Spleen (tissue), 7 donors: ENCODE data around the gene SLC16A3.

Source experiments
- POLR2A ChIP-seq, 3 donors: fragments of 450-650 bp; IDR thresholded peaks; one replicate each; pipeline ENCODE4 v1.5.1; 2017; ENCODE audit warnings: antibody characterized with exemption in 3 of 3, mild to moderate bottlenecking in 1 of 3
- TF ChIP-seq, protein P1 (sequence below), 11 experiments: fragments of 200-600 bp in 7 of 11; fragments of 450-650 bp in 4 of 11; sonication (generic) in 4 of 11; IDR thresholded peaks in 8 of 11; conservative IDR thresholded peaks in 3 of 11; 1 replicate in 7 of 11; 2 replicates in 4 of 11; pipeline versions ENCODE4 v1.4.0 to v1.8.0; 2016 to 2021; ENCODE audit warnings: antibody characterized with exemption in 11 of 11, inconsistent platforms in 4 of 11, mild to moderate bottlenecking in 1 of 11
- donor health status: DM: no; HTN: no; CAD: no; lungs with moderate emphysema.
- donor health status: DM: no; HTN: no; CAD: no.
- donor health status: DM: no; HTN: no; CAD: no.

- TF ChIP-seq, protein P1, sequence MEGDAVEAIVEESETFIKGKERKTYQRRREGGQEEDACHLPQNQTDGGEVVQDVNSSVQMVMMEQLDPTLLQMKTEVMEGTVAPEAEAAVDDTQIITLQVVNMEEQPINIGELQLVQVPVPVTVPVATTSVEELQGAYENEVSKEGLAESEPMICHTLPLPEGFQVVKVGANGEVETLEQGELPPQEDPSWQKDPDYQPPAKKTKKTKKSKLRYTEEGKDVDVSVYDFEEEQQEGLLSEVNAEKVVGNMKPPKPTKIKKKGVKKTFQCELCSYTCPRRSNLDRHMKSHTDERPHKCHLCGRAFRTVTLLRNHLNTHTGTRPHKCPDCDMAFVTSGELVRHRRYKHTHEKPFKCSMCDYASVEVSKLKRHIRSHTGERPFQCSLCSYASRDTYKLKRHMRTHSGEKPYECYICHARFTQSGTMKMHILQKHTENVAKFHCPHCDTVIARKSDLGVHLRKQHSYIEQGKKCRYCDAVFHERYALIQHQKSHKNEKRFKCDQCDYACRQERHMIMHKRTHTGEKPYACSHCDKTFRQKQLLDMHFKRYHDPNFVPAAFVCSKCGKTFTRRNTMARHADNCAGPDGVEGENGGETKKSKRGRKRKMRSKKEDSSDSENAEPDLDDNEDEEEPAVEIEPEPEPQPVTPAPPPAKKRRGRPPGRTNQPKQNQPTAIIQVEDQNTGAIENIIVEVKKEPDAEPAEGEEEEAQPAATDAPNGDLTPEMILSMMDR (IDR thresholded peaks at IDR 0.05 in 8 of 11, conservative IDR thresholded peaks at IDR 0.05 in 3 of 11), result no peak
- no peak for TF ChIP-seq POLR2A (IDR thresholded peaks at IDR 0.05)
These were observed 34.1 kb upstream of the SLC16A3 start for GRCh38 chr17:82194765-82195164.
